ENCODE measurements around the gene TAOK3.

- TF ChIP-seq CTCF (IDR thresholded peaks at IDR 0.05; ENCODE audit: low read depth, low read length) (no peak), EZH2phosphoT487 (IDR thresholded peaks at IDR 0.05; ENCODE audit: low read depth) (no peak)
Measured at GRCh38 chr12:118297284-118297683, 75.4 kb downstream of the TAOK3 start.
